HEK293 (cell line): ENCODE data around the gene OR2AT4.

ENCODE experiments used
- CTCF ChIA-PET: fragments of 350-600 bp; formaldehyde crosslinking; extraction: SDS; loops from one replicate; lab custom pipeline; 2021; ENCODE audit warnings: antibody characterized with exemption; lab: Yijun Ruan, JAX
- POLR2A ChIA-PET: fragments of 300-600 bp; formaldehyde crosslinking; extraction: SDS; loops from one replicate; lab custom pipeline; 2020; ENCODE audit warnings: antibody characterized with exemption, inconsistent platforms; lab: Yijun Ruan, JAX
- H3K27ac ChIP-seq: fragments of 200-500 bp; sonication (Bioruptor generic); 2 replicates; pipeline ENCODE4 v1.5.1; 2014; ENCODE audit warnings: low read depth, low read length, control low read depth, inconsistent platforms; ENCODE audit errors: extremely low read depth
- H3K36me3 ChIP-seq, 2 experiments: fragments of 200-500 bp in 1 of 2; sonication (Bioruptor generic) in 1 of 2; 1 replicate in 1 of 2; 2 replicates in 1 of 2; pipeline ENCODE4 v1.5.1; 2014 to 2017; ENCODE audit warnings: inconsistent platforms in 2 of 2, low read length in 2 of 2; ENCODE audit not compliant: control insufficient read depth in 2 of 2, insufficient read depth in 1 of 2
- H3K4me1 ChIP-seq: fragments of 200-500 bp; sonication (Bioruptor generic); 2 replicates; pipeline ENCODE4 v1.5.1; 2014; ENCODE audit warnings: mild to moderate bottlenecking, low read length, inconsistent platforms; ENCODE audit not compliant: control insufficient read depth, insufficient read depth
- H3K4me3 ChIP-seq: 2 replicates; pipeline ENCODE4 v1.5.1; 2011; ENCODE audit warnings: low read depth, mild to moderate bottlenecking, control low read depth, low read length, moderate library complexity
- H3K9me3 ChIP-seq: fragments of 200-500 bp; sonication (Bioruptor generic); 2 replicates; pipeline ENCODE4 v1.5.1; 2014; ENCODE audit warnings: low read depth, low read length, inconsistent platforms; ENCODE audit not compliant: control insufficient read depth, insufficient read depth
- HOXC10 ChIP-seq: sonication (generic); formaldehyde crosslinking; IDR thresholded peaks from 2 replicates; pipeline ENCODE4 v1.8.1; 2023; ENCODE audit warnings: mild to moderate bottlenecking, missing genetic modification reagents
- SP2 ChIP-seq: fragments of 450-650 bp; formaldehyde crosslinking; IDR thresholded peaks from 2 replicates; pipeline ENCODE4 v1.5.1; 2016; ENCODE audit warnings: missing biosample characterization, missing genetic modification characterization
- ZBTB21 ChIP-seq: fragments of 450-650 bp; formaldehyde crosslinking; IDR thresholded peaks from 2 replicates; pipeline ENCODE4 v1.5.1; 2017; ENCODE audit warnings: missing biosample characterization, missing genetic modification characterization
- ZFP69B ChIP-seq: fragments of 450-650 bp; formaldehyde crosslinking; IDR thresholded peaks from 2 replicates; pipeline ENCODE4 v1.5.1; 2016; ENCODE audit warnings: missing biosample characterization, missing genetic modification characterization
- ZNF10 ChIP-seq: fragments of 450-650 bp; formaldehyde crosslinking; IDR thresholded peaks from 2 replicates; pipeline ENCODE4 v1.5.1; 2017; ENCODE audit warnings: missing biosample characterization, missing genetic modification characterization
- ZNF112 ChIP-seq: fragments of 450-650 bp; formaldehyde crosslinking; IDR thresholded peaks from 2 replicates; pipeline ENCODE4 v1.5.0; 2017; ENCODE audit warnings: missing biosample characterization, missing genetic modification characterization
- ZNF140 ChIP-seq: fragments of 450-650 bp; formaldehyde crosslinking; IDR thresholded peaks from 2 replicates; pipeline ENCODE4 v1.5.1; 2016; ENCODE audit warnings: missing biosample characterization, missing genetic modification characterization
- ZNF2 ChIP-seq: fragments of 450-650 bp; formaldehyde crosslinking; IDR thresholded peaks from 2 replicates; pipeline ENCODE4 v1.5.1; 2016; ENCODE audit warnings: missing biosample characterization, missing genetic modification characterization
- ZNF221 ChIP-seq: fragments of 450-650 bp; formaldehyde crosslinking; IDR thresholded peaks from 2 replicates; pipeline ENCODE4 v1.5.1; 2017; ENCODE audit warnings: missing biosample characterization, missing genetic modification characterization, borderline replicate concordance
- ZNF23 ChIP-seq: fragments of 450-650 bp; formaldehyde crosslinking; IDR thresholded peaks from 2 replicates; pipeline ENCODE4 v1.5.1; 2016; ENCODE audit warnings: missing biosample characterization, missing genetic modification characterization, borderline replicate concordance
- ZNF274 ChIP-seq, 2 experiments: fragments of 200-500 bp in 1 of 2; fragments of 450-650 bp in 1 of 2; sonication (Bioruptor generic) in 1 of 2; formaldehyde crosslinking in 1 of 2; IDR thresholded peaks; 2 replicates each; pipeline versions ENCODE4 v1.5.1 to v1.6.1; 2014 to 2016; ENCODE audit warnings: borderline replicate concordance in 1 of 2, inconsistent platforms in 1 of 2, low read length in 1 of 2, missing biosample characterization in 1 of 2, missing genetic modification characterization in 1 of 2
- ZNF510 ChIP-seq: fragments of 450-650 bp; formaldehyde crosslinking; IDR thresholded peaks from 2 replicates; pipeline ENCODE4 v1.5.1; 2018; ENCODE audit warnings: mild to moderate bottlenecking, missing genetic modification characterization, missing biosample characterization; ENCODE audit not compliant: insufficient replicate concordance
- ZNF558 ChIP-seq: fragments of 450-650 bp; formaldehyde crosslinking; IDR thresholded peaks from 2 replicates; pipeline ENCODE4 v1.5.1; 2016; ENCODE audit warnings: missing biosample characterization, missing genetic modification characterization
- ZNF596 ChIP-seq: fragments of 450-650 bp; IDR thresholded peaks from 2 replicates; pipeline ENCODE4 v1.5.0; 2018; ENCODE audit warnings: missing biosample characterization, mild to moderate bottlenecking, missing genetic modification characterization, moderate library complexity
- ZNF629 ChIP-seq: fragments of 450-650 bp; formaldehyde crosslinking; IDR thresholded peaks from 2 replicates; pipeline ENCODE4 v1.5.1; 2017; ENCODE audit warnings: missing biosample characterization, missing genetic modification characterization
- ZSCAN30 ChIP-seq: fragments of 450-650 bp; IDR thresholded peaks from 2 replicates; pipeline ENCODE4 v1.5.1; 2018; ENCODE audit warnings: missing biosample characterization, mild to moderate bottlenecking, missing genetic modification characterization, moderate library complexity
- TF ChIP-seq, protein P1 (sequence below): fragments of 450-650 bp; formaldehyde crosslinking; IDR thresholded peaks from 2 replicates; pipeline ENCODE4 v1.5.1; 2016; ENCODE audit warnings: missing biosample characterization, missing genetic modification characterization, low read depth
- TF ChIP-seq, protein P2 (sequence below): fragments of 450-650 bp; formaldehyde crosslinking; IDR thresholded peaks from 2 replicates; pipeline ENCODE4 v1.5.1; 2016; ENCODE audit warnings: missing biosample characterization, missing genetic modification characterization, low read depth

The OR2AT4 gene

DNA sequence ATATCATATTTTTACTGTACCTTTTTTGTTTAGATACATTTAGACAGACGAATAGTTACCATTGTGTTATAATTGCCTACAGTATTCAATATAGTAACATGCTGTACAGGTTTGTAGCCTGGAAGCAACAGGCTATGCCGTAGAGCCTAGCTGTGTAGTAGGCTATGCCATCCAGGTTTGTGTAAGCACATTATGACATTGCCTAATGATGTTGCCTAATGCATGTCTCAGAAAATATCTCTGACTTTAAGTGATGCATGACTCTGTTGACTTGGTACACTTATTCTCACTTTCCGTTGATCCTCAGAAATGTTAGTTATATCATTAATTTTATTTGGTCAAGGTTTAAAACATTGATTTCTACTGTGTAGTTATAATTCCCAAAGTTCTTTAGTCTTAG is 39.9 kb downstream of the OR2AT4 start:
- no peak for TF ChIP-seq SP2 (tag by site-specific recombination)
- TF ChIP-seq ZNF221 (tag by site-specific recombination): no peak
- TF ChIP-seq ZSCAN30 (tag by site-specific recombination): no peak
- no peak for TF ChIP-seq HOXC10 (CRISPR knock-in tag)
- no peak for TF ChIP-seq ZFP69B (tag by site-specific recombination)
- TF ChIP-seq ZNF2 (tag by site-specific recombination): no peak
- TF ChIP-seq ZNF10 (tag by site-specific recombination): no peak
- TF ChIP-seq ZNF596 (tag by site-specific recombination): no peak
- TF ChIP-seq, all 188 proteins: peak for 0
- no peaks in the 10 kb centered on the region for H3K4me1 ChIP-seq
- ChIA-PET POLR2A (no interaction called here), CTCF (interaction anchor here (0.6 to 1.4 kb wide), 4 partner anchors 34 to 526 kb away, joined by 3 to 4 read pairs (median 3); no protein-coding TSS in a partner anchor)
- no peak overlapping the region for H3K27ac ChIP-seq
- H3K36me3 ChIP-seq: no peaks in the 10 kb centered on the region
- no peak overlapping the region for H3K4me3 ChIP-seq
- no peaks in the 10 kb centered on the region for H3K9me3 ChIP-seq

DNA sequence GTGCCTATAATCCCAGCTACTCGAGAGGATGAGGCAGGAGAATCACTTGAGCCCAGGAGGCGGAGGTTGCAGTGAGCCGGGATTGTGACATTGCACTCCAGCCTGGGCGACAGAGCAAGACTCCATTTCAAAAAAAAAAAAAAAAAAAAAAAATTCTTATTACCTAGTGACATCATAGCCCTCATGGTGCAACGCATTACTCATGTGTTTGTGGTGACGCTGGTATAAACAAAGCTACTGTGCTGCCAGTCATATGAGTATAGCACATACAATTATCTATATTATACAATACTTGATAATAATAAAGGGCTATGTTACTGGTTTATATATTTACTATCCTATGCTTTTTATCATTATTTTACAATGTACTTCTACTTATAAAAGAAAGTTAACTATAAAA is 41.2 kb downstream of the OR2AT4 start:
- TF ChIP-seq, protein P1, sequence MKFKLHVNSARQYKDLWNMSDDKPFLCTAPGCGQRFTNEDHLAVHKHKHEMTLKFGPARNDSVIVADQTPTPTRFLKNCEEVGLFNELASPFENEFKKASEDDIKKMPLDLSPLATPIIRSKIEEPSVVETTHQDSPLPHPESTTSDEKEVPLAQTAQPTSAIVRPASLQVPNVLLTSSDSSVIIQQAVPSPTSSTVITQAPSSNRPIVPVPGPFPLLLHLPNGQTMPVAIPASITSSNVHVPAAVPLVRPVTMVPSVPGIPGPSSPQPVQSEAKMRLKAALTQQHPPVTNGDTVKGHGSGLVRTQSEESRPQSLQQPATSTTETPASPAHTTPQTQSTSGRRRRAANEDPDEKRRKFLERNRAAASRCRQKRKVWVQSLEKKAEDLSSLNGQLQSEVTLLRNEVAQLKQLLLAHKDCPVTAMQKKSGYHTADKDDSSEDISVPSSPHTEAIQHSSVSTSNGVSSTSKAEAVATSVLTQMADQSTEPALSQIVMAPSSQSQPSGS (tag by site-specific recombination): 0 out of 2 replicates have a peak, but pooled peaks have one; percentile 22
- TF ChIP-seq ZBTB21 (tag by site-specific recombination) (peak; percentile 63), ZNF629 (tag by site-specific recombination) (0 out of 2 replicates have a peak, but pooled peaks have one; percentile 41), ZNF274 (IDR thresholded peaks at IDR 0.05; ENCODE audit: low read length) (no peak), ZNF274 (tag by site-specific recombination; IDR thresholded peaks at IDR 0.05; ENCODE audit: borderline replicate concordance) (no peak), ZNF510 (tag by site-specific recombination) (no peak), ZNF23 (tag by site-specific recombination) (no peak), ZNF140 (tag by site-specific recombination) (no peak), ZNF112 (tag by site-specific recombination) (no peak)
- Histone ChIP-seq H3K27ac (no peak overlapping the region), H3K36me3 (no peaks in the 10 kb centered on the region), H3K9me3 (no peaks in the 10 kb centered on the region), H3K4me1 (no peaks in the 10 kb centered on the region), H3K4me3 (no peak overlapping the region)
- ChIA-PET CTCF (interaction anchor here (0.5 to 1.4 kb wide), 2 partner anchors 32 to 275 kb away, joined by 4 to 5 read pairs; no protein-coding TSS in a partner anchor), POLR2A (no interaction called here)

DNA sequence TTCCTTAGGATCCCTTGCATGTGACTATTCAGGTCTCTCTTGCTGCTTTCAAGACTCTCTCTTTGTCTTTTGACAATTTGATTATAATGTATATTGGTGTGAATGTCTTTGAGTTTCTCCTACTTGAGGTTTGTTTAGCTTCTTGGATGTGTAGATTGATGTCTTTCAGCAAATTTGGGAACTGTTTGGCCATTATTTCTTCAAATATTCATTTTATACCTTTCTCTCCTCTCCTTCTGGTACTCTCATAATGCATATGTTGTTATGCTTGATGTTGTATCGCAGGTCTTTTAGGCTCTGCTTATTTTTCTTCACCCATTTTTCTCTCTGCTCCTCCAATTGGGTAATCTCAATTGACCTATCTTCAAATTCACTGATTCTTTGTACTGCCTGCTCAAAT is 44.2 kb downstream of the OR2AT4 start:
- H3K4me3 ChIP-seq: no peak overlapping the region
- H3K9me3 ChIP-seq: no peaks in the 10 kb centered on the region
- no peaks in the 10 kb centered on the region for H3K4me1 ChIP-seq
- H3K27ac ChIP-seq: no peak overlapping the region
- POLR2A ChIA-PET: no interaction called here
- no peaks in the 10 kb centered on the region for H3K36me3 ChIP-seq
- peak; percentile 98 for TF ChIP-seq ZNF558 (tag by site-specific recombination)
- TF ChIP-seq, protein P2, sequence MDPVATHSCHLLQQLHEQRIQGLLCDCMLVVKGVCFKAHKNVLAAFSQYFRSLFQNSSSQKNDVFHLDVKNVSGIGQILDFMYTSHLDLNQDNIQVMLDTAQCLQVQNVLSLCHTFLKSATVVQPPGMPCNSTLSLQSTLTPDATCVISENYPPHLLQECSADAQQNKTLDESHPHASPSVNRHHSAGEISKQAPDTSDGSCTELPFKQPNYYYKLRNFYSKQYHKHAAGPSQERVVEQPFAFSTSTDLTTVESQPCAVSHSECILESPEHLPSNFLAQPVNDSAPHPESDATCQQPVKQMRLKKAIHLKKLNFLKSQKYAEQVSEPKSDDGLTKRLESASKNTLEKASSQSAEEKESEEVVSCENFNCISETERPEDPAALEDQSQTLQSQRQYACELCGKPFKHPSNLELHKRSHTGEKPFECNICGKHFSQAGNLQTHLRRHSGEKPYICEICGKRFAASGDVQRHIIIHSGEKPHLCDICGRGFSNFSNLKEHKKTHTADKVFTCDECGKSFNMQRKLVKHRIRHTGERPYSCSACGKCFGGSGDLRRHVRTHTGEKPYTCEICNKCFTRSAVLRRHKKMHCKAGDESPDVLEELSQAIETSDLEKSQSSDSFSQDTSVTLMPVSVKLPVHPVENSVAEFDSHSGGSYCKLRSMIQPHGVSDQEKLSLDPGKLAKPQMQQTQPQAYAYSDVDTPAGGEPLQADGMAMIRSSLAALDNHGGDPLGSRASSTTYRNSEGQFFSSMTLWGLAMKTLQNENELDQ (tag by site-specific recombination): no peak
- TF ChIP-seq, all 188 proteins: peak for 1
- CTCF ChIA-PET: interaction anchor here (0.7 to 1.9 kb wide), 3 partner anchors 20 to 205 kb away, joined by 4 to 11 read pairs (median 4); no protein-coding TSS in a partner anchor
